Adrenal gland (tissue), 12 donors: ENCODE measurements around the gene SOX1. TPM values are rescaled to one million over a fixed set of nuclear protein-coding genes. Genes with fewer than 3 reads are reported as not detected.

Experiments used
- DNase-seq, 7 donors: peaks; one replicate each; pipeline ENCODE4 v3.0.0-alpha.2; 2019 to 2020
- H3K27ac ChIP-seq, 5 donors: fragments of 200-600 bp; sonication (generic) in 4 of 5; 1 replicate in 3 of 5; 2 replicates in 2 of 5; pipeline versions ENCODE4 v1.5.1 to v1.8.0; 2016 to 2020; ENCODE audit warnings: mild to moderate bottlenecking in 1 of 5
- H3K27me3 ChIP-seq: fragments of 200-600 bp; 2 replicates; pipeline ENCODE4 v1.8.0; 2021
- H3K36me3 ChIP-seq, 2 donors: fragments of 200-600 bp; replicated peaks in 1 of 2; 1 replicate in 1 of 2; 2 replicates in 1 of 2; pipeline versions ENCODE4 v1.5.1 to v1.8.0; 2018 to 2022
- H3K4me1 ChIP-seq, 2 donors: fragments of 200-600 bp; replicated peaks in 1 of 2; 1 replicate in 1 of 2; 2 replicates in 1 of 2; pipeline versions ENCODE4 v1.5.1 to v1.8.0; 2018 to 2021
- H3K4me3 ChIP-seq, 4 donors: fragments of 200-600 bp; sonication (generic) in 3 of 4; one replicate each; pipeline ENCODE4 v1.5.1; 2016 to 2018
- H3K9me3 ChIP-seq, 3 donors: fragments of 200-600 bp; sonication (generic) in 1 of 3; replicated peaks in 1 of 3; 1 replicate in 2 of 3; 2 replicates in 1 of 3; pipeline versions ENCODE4 v1.5.1 to v1.8.0; 2016 to 2021
- CTCF ChIP-seq, 6 experiments: fragments of 450-650 bp in 4 of 6; fragments of 200-600 bp in 2 of 6; sonication (generic) in 1 of 6; IDR thresholded peaks; 1 replicate in 5 of 6; 2 replicates in 1 of 6; pipeline versions ENCODE4 v1.5.1 to v1.8.0; 2016 to 2021; ENCODE audit warnings: antibody characterized with exemption in 6 of 6, mild to moderate bottlenecking in 2 of 6, moderate library complexity in 1 of 6
- POLR2A ChIP-seq, 2 donors: fragments of 450-650 bp; IDR thresholded peaks; one replicate each; pipeline ENCODE4 v1.6.1; 2017; ENCODE audit warnings: antibody characterized with exemption in 2 of 2, mild to moderate bottlenecking in 2 of 2, moderate library complexity in 1 of 2
- whole genome bisulfite sequencing, 4 donors: extraction: QIAGEN DNeasy Blood & Tissue Kit in 2 of 4; methylation state at CpG; one replicate each; pipeline versions ENCODE4 v1.1.5 to v1.1.7; 2013 to 2017; 5-methylcytosine and 5-hydroxymethylcytosine counted together
- intact Hi-C, 2 donors: fragments of 100-400 bp; cut with DNase I; formaldehyde crosslinking; loops; one replicate each; pipeline versions ENCODE4 v1.14.1 to v1.15.0; 2022 to 2023
- polyA plus RNA-seq, 3 donors: library from polyadenylated mRNA; stranded (reverse); fragments of 200-250 nt in 2 of 3; fragments of 350-450 nt in 1 of 3; fragmentation: Illumina TruSeq in 1 of 3; extraction: RNeasy Lipid Tissue Mini Kit (QIAGEN cat#74804) in 1 of 3; gene quantifications; one replicate each; pipeline ENCODE4 v1.2.3, GENCODE V29; 2013 to 2014
- total RNA-seq, 9 donors: library from RNA; depleted of rRNA in 4 of 9; stranded (reverse); fragments of >200 nt in 4 of 9; fragments of 120-200 nt in 1 of 9; fragmentation: NEBNext Ultra II Directional in 1 of 9; extraction: Animal tissue kit (Norgen Biotek cat#: 25700) in 1 of 9; gene quantifications; one replicate each; pipeline versions ENCODE4 v1.1.0 to v1.2.4, GENCODE V29; 2013 to 2023
- donor health status: healthy with polysubstance abuse.
- donor health status: Bipolar disorder and iron deficiency.
- donor health status: DM: yes; HTN: yes; CAD: no.
- donor health status: DM: no; HTN: no; CAD: no.
- donor health status: DM: no; HTN: no; CAD: no.
- donor health status: DM: yes; HTN: yes; CAD: no.

The SOX1 gene
- total and polyA plus RNA-seq, 12 donors, result not detected

GRCh38 chr13:112064222-112064621 is 2.7 kb upstream of the SOX1 start:
- WGBS, 4 donors, result 12 to 17% (median 17%) methylated on average over 7 of the region's 7 CpGs
- TF ChIP-seq CTCF (IDR thresholded peaks at IDR 0.05) (no peak), POLR2A (IDR thresholded peaks at IDR 0.05) (no peak)
- DNase-seq, result no peak
- H3K36me3 ChIP-seq, result no peaks in the 10 kb centered on the region
- H3K4me1 ChIP-seq, result peaks cover 0 to 3% of the 10 kb centered on the region in 2 donors
- H3K27me3 ChIP-seq, result peaks cover 82% of the 10 kb centered on the region
- intact Hi-C loops, result no loop called here
- H3K27ac ChIP-seq, result no peak overlapping the region
- H3K9me3 ChIP-seq, result no peaks in the 10 kb centered on the region
- H3K4me3 ChIP-seq, result no peak overlapping the region

GRCh38 chr13:112065521-112065866 is 1.5 kb upstream of the SOX1 start:
- Histone ChIP-seq H3K27ac (no peak overlapping the region), H3K9me3 (no peaks in the 10 kb centered on the region), H3K27me3 (peaks cover 81% of the 10 kb centered on the region), H3K4me1 (peaks cover 0 to 3% of the 10 kb centered on the region in 2 donors), H3K4me3 (no peak overlapping the region), H3K36me3 (no peaks in the 10 kb centered on the region)
- WGBS, 4 donors, result 1 to 7% (median 6%) methylated on average over 9 to 11 of the region's 11 CpGs
- DNase-seq, result no peak
- TF ChIP-seq CTCF (IDR thresholded peaks at IDR 0.05) (no peak), POLR2A (IDR thresholded peaks at IDR 0.05) (no peak)
- intact Hi-C loops, result no loop called here

GRCh38 chr13:112065867-112066623 is 904 bp upstream of the SOX1 start:
- Histone ChIP-seq H3K36me3 (no peaks in the 10 kb centered on the region), H3K27ac (no peak overlapping the region), H3K4me1 (peaks cover 0 to 3% of the 10 kb centered on the region in 2 donors), H3K9me3 (no peaks in the 10 kb centered on the region), H3K4me3 (peak overlapping the region in 1 of 4 donors; percentile 29), H3K27me3 (peaks cover 79% of the 10 kb centered on the region)
- 4 to 9% (median 5%) methylated on average over 23 to 48 of the region's 48 CpGs for WGBS, 4 donors
- no peak for DNase-seq
- intact Hi-C loops, result no loop called here
- TF ChIP-seq POLR2A (IDR thresholded peaks at IDR 0.05), result no peak
- TF ChIP-seq CTCF (IDR thresholded peaks at IDR 0.05), result no peak

GRCh38 chr13:112066624-112067004 is 335 bp upstream of the SOX1 start:
- no peak for TF ChIP-seq POLR2A (IDR thresholded peaks at IDR 0.05)
- TF ChIP-seq CTCF (IDR thresholded peaks at IDR 0.05), result no peak
- Histone ChIP-seq H3K36me3 (no peaks in the 10 kb centered on the region), H3K27ac (no peak overlapping the region), H3K9me3 (no peaks in the 10 kb centered on the region), H3K4me1 (peaks cover 0 to 3% of the 10 kb centered on the region in 2 donors), H3K27me3 (peaks cover 79% of the 10 kb centered on the region), H3K4me3 (peak overlapping the region in 1 of 4 donors; percentile 29)
- intact Hi-C loops, result no loop called here
- 1 to 2% (median 2%) methylated on average over 13 to 56 of the region's 56 CpGs for WGBS, 4 donors
- DNase-seq, result peak in 3 of 7 donors; percentile 16 to 26 (median 20)
